NCI-H82 (cell line): ENCODE measurements around the gene BUB1B.

Experiments
- DNase-seq: peaks from one replicate; lab custom pipeline; 2025; lab: John Stamatoyannopoulos, UW

BUB1B gene

DNA sequence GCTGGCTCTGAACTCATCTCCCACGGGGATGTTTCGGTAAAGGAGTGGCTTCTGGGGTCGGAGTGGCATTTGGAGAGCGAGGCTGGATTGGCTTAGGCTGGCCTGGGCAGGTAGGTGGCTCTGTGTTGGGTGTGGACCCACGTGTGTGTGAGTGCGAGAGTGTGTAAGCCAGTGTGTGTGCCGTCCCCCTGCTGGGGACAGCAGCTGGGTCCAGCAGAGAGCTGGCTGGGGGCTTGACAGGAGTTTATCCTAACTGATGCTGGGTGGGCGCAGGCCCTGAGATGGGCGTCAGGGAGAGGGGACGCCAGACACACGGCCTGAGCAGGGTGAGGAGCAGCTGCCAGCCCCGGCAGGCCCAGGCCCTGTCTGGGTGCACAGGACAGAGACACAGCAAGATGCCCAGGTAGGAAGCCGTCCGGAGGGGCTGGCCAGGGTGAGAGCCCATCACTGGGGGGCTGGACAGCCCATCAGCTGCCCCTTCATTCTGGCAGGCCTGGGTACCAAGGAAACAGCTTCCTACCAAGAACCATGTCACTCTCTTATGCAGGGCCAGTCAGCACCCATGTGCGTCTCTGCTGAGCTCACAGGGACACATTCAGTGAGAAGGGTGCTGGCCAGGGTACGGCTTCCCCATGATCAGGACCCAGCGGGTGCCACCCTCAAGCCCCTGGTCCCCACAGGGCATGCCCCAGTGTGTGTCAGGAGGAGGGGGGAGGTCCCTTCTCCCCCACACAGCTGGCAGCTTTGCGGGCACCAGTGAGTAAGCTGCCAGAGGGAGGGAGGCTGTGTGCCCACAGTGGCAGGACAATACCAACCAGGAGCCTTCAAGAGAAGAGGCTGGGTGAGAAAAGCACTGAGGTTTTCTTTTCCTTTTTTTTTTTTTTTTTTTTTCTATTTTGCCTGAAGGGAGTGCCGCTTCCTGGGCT lies 79.1 kb downstream of the BUB1B start:
- DNase-seq: no peak

DNA sequence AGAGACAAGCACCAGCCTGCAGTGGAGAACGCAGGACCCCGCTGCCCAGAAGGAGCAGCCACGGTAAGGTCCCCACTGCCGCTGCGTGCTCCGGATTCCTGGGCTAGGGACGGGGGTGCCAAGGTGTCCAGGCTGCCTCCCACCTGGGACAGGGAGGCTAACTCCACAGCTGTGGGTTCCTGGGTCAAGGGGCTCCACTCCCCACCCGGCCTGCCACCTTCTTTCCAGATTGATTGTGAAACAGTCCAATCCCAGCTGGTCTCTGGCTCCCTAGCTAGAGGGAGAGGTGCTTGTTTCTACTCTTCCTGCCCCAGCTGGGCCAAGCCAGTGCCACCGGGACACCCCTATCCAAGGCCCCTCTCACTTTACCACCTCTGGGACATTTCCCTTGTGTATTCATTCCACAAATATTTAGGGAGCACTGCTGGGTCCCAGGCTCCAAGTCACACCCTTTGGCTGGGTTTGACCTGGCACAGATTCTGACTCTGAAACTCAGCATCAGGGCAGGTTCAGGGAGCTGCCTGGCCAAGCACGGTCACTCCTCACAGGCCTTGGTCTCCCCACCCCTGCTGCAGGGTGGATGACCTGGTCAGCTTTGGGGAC lies 79.9 kb downstream of the BUB1B start:
- no peak for DNase-seq

DNA sequence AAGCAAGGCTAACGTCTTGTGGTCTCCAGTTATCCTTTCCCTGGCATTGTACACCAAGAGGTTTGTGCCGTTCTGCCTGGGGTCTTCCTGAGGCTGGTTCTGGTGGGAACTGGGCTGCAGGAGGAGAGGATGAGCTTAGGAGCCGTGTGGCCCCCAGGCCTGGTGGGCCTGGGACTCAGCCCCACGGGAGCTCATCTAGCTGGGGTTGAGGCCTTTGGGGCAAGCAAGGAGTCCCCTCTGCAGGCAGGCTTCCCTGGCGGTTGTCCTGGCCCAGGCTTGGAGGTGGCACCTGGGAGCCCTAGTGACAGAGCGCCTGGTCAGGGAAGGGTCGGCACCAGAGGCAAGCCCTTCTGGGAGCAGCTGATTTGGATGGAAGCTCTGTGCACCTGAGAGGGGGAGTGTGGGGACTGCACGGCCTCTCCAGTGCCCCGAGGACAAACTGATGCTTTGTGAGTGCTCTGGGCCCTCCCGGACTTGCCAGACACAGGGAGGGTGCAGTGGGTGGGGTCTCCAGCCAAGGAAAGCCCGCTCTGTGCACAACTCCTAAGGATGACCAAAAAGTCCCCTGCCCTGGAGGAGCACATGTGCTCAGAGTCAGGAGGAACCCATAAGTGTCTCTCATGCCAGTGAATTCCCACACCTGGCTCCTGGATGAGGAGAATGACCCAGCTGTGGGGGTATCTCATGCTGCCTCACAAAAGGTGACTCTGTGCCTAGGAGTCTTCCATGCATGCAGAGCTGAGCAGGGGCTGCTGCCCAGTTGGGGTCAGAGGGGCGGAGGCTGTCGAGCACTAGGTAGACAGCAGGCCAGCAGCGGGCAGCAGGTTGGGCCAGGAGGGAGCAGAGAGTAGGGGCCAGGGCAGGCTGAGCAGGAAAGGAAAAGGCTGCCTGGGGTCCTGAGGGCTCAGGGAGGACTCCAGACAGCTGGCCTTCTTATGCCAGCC lies 80.7 kb downstream of the BUB1B start:
- no peak for DNase-seq

DNA sequence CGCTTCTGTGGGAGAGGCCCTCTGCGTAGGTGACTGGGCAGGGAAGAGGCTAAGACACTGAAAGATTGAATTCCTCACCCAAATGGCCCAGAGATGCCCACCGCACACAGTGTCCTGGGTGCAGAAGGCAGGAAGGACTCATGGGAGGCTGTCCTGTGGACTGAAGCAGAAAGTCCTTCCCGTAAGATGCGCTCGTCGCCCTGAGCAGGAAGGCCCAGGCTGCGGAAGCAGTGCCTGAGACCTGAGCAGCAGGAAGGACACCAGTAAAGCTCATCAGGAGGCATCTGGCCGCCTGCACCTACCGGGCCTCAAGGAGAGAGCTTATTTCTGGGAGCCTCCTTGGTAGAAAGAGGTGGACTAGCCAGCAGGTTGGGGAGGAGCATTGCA lies 81.3 kb downstream of the BUB1B start:
- no peak for DNase-seq

DNA sequence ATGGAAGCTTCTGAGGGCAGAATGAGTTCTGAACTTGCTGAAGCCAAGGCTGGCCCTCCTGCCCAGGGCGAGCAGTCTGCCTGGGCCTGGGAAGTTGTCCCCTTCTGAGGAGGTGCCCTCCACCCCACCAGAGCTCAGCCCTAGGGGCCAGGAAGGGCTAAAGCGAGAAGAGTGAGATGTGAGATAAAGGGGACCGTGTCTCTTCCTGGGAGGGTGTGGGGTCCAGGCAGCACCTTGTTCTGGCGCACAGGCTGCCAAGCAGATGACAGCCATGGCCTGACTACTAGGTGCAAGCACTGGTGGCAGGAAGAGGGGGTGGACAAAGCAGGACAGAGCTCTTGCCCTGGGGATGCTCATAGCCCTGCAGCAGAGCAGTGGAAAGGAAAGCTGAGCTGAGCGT lies 81.7 kb downstream of the BUB1B start:
- no peak for DNase-seq

DNA sequence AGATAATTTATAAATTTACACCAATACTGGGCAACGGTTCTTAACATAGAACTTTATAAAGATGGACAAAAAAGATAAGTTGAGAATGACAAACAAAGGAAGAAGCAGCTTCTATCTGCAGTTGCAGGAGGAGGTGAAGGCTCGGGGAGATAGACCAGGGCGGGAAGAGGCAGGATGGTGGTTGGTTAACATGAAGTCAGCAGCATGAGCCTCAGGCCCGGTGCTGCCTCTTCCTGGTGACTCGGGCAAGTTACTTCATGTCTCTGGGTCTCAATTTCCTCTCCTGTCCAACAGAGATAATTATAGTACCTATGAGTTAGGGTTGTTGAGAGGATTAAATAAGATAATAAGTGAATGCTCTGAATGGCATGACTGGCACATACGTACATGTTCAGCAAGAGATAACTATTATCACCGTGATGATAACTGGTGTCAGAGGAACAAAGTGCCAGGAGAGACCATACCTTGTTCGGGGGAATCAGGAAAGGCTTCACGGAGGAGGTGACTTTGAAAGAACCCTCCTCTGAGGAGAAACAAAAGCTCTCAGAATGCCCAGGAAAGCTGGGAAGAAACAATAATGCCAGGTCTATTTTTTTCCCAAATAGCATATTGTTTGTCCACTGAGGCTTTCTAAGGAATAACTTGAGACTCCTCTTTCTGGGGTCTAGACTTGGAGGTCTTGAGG lies 82.4 kb downstream of the BUB1B start:
- DNase-seq: no peak

DNA sequence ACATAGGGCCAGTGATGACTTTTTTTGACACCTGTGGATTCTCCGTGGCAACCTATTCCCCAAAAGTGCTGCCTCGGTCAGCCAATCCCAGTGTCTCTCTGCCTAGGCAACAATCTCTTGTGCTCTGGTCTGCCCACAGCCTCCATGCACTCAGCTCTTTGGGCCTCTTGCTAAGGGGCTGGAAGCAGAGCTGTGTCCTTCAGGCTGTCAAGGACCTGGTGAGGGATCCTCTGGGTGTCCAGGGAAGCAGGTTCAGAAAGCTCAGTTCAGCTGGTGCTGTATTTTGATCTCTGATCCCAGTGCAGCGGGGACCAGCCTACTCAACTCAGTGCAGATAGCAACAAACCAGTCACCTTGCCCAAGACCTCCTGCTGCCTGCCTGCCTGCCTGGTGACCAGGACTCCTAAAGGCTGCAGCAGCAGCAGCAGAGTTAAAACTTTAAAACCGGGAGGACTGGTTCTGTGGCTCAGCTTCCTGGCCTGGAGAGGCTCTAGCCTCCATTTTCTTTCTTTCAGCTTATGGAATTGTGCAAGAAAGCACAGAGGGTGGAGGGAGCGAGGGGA lies 84.2 kb downstream of the BUB1B start:
- DNase-seq: no peak

DNA sequence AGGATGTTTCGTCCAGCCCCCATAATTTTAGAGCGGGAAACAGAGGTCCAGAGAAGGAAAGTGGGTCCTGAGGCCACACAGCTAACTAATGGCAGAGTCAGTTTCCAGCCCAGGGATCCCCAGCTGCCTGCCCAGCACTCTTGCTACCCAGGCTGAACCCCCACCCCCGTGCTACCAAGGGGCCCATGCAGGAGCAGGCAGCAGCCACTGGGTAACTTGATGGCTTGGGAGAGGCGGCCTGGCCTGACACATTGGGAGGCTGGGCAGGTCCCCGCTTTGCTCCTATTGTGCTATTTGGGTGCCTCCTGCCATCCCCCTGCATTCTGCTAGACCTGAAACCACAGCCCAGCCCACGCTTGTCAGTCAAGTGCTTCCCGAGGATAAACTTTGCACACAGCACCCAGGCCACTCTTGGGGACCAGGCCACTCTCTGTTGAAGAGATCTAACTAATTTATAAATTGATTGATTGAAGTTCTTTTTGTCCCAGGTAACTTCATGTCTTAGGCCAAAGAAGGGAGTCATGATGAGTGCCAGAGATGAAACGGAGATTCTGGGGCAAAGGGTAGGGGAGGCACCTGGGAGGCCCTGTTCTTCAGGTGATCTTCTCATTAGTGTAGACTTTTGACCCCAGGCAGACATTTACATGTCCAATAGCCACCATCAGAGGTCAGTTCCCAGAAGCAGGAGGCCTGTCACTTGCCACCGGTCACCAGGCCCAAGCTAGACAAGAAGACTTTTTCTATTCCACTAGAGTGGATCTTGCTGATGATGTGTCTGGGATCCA lies 85.0 kb downstream of the BUB1B start:
- no peak for DNase-seq

DNA sequence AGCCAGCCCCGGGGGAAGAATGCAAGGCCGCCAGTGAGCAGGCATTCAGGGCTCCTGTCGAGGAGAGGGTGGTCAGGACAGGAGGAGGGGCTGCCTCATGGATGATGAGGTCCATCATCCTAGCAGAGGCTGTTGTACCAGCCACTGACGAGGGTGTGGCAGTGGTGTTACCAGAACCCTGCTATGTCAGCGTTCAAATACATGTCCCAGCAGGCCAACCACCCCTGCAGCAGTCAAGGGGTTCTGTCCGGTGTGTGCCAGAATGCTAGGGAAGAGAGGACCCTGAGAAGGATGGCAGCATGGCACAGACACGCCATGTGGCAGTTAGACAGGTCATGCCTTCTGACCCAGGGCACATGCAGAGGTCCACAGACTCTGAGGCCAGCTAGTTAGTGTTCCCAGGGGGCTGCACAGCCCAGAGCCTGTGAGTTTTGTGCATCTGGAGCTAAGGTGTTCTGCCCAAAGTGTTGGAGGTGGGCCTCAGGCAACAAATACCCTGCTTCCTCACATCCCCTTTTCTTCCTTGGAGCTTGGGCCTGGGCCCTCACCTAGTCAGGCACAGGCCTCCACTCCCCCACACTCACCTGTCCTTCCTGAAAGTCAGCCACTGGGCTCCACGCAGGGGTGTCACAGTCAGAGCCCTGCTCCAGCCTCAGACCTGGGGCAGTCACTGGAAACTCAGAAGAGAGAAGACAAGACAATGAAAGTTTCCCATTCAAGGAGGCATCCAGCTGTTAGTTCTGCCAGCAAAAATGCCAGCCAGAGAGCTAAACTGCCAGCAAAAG lies 85.8 kb downstream of the BUB1B start:
- no peak for DNase-seq

DNA sequence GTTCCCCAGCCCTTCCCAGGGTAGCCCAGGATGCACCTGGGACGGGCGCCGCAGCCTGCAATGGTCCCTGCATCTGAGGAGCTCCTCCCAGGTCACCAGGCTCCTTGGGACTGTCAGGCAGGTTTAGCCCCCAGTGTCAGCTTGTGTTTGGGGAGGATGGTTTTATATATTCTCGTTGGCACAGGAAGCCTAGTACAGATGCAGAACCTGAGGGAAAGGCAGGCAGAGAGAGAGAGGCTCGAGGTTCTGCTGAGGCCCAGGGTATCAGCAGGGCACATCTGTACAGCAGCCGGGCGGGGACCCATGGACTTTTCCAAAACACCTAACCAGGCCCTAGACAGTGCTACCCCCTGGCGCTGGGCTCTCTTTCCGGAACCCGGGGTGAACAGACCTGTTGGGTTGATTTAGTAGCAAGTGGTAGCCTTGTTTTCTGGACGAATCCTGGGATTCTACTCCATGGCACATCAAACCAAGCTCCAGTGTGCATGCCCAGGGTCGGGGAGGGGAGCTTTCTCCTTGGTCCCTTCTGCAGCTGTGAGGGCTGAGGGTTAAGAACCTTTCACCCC lies 86.6 kb downstream of the BUB1B start:
- no peak for DNase-seq

DNA sequence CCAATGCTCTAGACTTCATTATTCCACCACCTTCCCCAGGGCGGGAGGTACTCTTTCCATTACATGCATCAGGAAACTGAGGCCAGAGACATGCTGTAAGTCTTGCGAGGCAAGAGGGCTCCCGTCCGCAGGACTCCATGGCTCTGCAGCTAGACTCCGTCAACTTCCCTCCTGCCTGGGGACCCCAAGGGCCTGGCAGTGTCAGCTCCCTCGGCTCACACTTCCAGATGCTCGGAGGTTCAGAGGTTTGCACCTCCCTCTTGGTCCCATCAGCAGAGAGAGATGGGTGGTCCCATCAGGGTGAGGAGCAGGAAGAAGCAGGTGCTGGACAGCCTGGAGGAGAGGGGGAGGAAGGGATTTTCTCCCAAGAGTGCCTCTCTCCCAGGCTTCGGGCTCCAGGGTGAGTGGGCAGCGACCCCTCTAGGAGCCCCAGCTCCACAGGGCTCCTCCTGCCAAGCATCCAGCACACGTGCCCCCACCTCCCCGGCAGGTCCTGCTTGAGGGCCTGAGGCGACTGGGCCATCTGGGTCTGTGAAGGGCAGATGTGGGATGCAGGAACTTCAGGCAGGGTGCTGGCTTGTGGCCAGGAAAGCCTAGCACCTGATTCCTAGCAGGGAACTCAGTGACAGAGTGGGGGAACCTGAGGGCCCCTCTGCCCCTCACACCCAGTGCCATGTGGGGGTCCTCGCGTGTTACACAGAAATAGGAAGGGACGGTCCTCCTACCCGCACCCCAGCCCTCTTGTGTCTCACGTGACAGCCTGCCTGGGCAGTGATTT lies 87.3 kb downstream of the BUB1B start:
- DNase-seq: peak; percentile 40

DNA sequence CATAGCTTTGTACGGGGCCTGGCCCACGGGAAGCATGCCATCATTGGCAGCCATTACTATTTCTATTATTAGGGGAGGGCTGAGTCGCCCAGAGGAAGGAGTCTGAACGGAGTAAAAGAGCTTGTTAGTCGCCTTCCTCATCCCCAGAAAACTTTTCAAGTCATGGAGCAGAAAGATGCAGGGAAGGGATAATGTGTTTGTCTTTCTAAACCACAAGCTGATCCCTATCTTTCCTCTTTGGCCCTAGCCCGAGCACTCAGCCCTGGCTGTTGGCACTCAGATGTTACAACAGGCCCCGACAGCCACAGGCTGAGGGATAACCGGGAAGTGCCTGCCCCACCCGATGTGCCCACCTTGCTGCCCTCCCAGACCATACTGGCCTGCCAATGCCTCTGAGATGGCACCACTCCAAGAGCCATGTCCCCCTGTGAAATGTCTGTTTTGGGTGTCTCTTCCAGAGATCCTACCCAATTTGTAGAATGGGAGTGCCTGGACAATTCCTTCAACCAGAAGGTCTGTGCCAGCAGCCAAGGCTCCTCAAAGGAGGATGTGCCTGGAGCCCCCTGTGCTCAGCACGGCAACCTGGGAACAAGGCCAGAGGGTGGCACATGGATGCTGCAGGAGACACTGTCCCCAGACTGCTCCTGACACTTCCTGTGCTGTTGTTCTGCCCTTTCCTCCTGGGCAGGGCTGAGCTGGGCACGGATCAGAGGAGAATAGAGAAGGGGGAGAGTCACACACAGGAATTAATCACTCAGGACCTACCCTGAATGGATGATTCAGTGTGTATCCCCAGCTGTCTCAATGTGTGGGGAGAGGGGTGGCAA lies 88.8 kb downstream of the BUB1B start:
- DNase-seq: no peak

DNA sequence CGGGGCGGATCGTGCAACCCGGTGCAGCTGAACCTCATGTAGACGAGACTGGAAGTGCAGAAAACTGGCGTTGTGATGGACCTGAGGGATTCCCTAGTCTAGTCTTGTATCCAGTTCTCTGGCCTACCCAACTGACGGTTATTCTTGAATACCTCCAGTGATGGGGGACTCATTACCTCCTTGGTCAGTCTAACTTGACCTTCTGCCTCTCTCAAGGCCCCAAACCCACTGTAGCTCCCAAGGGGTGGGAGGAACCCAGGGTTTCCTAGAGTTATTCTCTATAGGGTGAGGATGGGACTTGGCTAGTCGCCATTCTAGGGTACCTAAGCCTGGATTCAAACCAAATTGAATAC lies 89.4 kb downstream of the BUB1B start:
- DNase-seq: no peak

DNA sequence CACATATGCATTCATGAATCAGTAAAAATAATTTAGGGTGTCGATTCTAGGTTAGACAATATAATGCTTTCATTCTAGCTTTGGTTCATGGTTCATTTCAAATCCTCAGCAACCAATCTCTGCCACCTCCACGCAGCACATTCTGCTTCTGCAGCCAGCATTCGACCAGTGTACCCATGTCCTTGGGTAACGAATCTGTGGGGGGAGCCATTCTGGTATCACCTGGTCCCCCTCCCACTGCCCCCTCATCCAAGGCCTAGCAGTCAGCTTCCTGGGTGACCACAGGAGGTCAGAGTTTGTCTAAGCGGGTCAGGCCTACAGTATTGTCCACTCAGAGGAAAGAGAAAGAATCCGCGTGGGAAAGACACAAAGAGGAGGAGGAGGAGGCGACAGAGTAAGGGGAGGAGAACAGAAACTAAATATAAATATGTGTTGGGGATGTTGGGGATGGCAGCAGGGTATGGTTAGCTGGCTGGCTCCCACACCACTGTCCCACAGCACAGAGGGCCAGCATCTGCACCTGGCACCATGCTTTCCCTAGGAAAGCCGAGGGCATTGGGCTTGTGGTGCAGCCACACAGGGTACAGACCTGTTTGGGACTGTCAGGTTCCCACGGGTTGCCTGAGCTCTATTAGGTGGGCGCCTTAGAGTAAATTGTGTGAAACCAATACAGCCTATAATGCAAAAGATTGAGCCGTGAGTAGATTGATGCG lies 90.1 kb downstream of the BUB1B start:
- no peak for DNase-seq

DNA sequence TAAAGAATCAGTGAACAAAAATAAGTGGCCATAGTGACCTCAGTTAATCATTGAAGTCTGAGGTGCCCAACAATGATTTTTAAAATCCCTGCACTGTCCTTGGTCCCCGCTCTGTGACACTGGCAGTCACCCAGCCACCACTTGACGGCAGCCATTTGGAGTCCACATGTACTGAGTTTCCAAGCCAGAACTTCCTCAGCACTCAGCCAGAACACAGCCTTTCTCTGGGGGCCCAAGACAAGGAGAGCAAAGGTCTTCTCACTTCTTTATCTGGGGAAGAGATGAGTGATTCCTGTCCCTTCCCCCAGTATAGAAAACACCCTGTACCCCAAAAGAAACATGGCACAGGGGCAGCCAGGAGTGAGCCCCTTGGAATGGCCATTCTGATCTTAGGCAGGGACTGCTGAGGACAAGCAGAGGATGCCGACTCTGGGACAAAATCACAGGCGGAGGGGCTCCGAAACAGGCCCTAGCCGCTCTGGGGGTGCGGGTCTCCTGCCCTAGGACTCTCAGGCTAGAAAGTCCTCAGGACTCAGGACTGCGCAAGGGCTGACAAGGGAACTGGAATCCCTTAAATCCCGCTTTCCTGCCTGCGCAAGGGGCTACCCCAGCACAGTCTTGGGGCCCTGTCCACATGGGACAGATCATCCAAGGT lies 90.7 kb downstream of the BUB1B start:
- no peak for DNase-seq

DNA sequence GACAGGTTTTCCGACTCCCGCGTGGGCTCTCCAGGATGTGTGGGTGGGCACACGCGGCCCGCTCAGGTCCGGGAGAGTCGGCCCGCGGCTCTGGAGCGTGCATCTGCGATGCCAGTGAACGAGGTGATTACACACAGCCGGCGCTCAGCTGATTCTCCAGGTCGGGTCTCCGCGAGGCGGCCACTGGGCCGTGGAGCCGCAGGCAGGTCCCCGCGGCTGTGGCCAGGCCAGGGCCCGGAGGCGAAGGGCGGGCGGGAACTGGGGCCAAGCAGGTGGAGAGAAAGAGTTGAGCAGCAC lies 91.2 kb downstream of the BUB1B start:
- DNase-seq: no peak
